ENCODE data around the gene SNX6. TPM values are rescaled to one million over a fixed set of nuclear protein-coding genes. Genes with fewer than 3 reads are reported as not detected.

SNX6 gene
- total and polyA plus RNA-seq, 10 of the 15 experiments (the other 5 are each of a cell fraction or from before 2014, with no cell fraction given): 34.4 to 107 (median 71.7) TPM

DNA sequence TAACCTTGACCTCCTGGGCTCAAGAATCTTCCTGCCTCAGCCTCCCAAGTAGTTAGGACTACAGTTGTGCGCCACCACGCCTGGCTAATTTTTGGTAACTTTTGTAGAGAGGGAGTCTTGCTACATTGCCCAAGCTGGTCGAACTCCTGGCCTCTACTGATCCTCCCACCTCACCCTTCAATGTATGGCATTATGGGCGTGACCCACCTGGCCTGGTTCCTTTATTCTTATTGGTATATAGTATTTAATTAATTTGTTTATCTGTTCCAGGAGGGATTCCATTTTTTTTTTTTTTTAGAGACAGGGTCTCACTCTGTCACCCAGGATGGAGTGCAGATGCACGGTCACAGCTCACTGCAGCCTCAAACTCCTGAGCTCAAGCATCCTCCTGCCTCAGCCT, 49.6 kb downstream of the SNX6 start:
- RAD21 ChIA-PET (ENCODE audit: unreplicated experiment): no interaction called here
- intact Hi-C loops (cut with micrococcal nuclease; ENCODE audit: unreplicated experiment) (no loop called here), in situ Hi-C loops (cut with MboI) (no loop called here)
- TF ChIP-seq MEF2A (IDR thresholded peaks at IDR 0.05; ENCODE audit: insufficient read depth, low read depth, low read length) (no peak), TCF3 (IDR thresholded peaks at IDR 0.05; ENCODE audit: borderline replicate concordance, insufficient read depth, low read depth, low read length) (no peak)
- H3K4me1 ChIP-seq (ENCODE audit: control insufficient read depth, insufficient read depth, low read length): no peaks in the 10 kb centered on the region
- H3K27me3 ChIP-seq (replicated peaks in 1 of 2; ENCODE audit: control insufficient read depth in 2 of 2, insufficient read depth in 2 of 2, low read length in 1 of 2): no peaks in the 10 kb centered on the region
- DNase-seq (ENCODE audit: low read depth, low spot score): no peak
- BruUV-seq (replicated peaks): no TSS peak
- no peak overlapping the region for H3K4me3 ChIP-seq
- ATAC-seq: no peak
- no peak overlapping the region for H3K9ac ChIP-seq (ENCODE audit: control insufficient read depth, insufficient read depth, low read length)
- FAIRE-seq: no peak
- POLR2A ChIA-PET: no interaction called here
- no peaks in the 10 kb centered on the region for H4K20me1 ChIP-seq (ENCODE audit: control insufficient read depth, insufficient read depth)
- H3K36me3 ChIP-seq (ENCODE audit: control insufficient read depth in 2 of 2, insufficient read depth in 2 of 2, low read length in 1 of 2): peaks cover 4 to 15% of the 10 kb centered on the region in 2 experiments
- WGBS (ENCODE audit: insufficient coverage, insufficient replicate concordance, low lambda C conversion rate, missing lambda C conversion rate): 98% methylated on average over 5 of the region's 5 CpGs
- SMC1A ChIA-PET (ENCODE audit: uncharacterized antibody, unreplicated experiment): no interaction called here
- CTCF ChIA-PET: no interaction called here
- H3K27ac ChIP-seq (ENCODE audit: control insufficient read depth, insufficient read depth): no peak overlapping the region
- H3K9me3 ChIP-seq (replicated peaks; ENCODE audit: control insufficient read depth, insufficient read depth, low read length): no peaks in the 10 kb centered on the region
- H3K4me2 ChIP-seq (ENCODE audit: control insufficient read depth, insufficient read depth): no peak overlapping the region
- H3K79me2 ChIP-seq (ENCODE audit: control insufficient read depth, insufficient read depth, low read length): no peaks in the 10 kb centered on the region
- H2AFZ ChIP-seq (ENCODE audit: control insufficient read depth, low read depth, low read length): no peak overlapping the region

DNA sequence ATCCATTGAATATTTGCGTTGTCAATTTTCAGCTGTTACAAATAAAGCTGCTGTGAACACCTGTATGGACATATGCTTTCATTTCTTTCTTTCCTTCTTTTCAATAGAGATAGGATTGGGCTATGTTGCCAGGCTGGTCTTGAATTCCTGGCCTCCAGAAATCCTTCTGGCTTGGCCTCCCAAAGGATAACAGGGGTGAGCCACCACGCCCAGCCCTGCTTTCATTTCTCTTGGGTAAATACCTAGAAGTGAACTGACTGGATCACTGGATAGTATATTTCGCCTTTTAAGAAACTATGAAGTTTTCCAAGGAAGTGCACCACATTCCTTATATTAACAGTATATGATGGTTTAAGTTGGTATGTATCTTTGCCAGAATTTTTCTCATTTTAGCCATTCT, 58.2 kb downstream of the SNX6 start:
- H3K27me3 ChIP-seq (replicated peaks in 1 of 2; ENCODE audit: control insufficient read depth in 2 of 2, insufficient read depth in 2 of 2, low read length in 1 of 2): no peaks in the 10 kb centered on the region
- intact Hi-C loops (cut with micrococcal nuclease; ENCODE audit: unreplicated experiment) (no loop called here), in situ Hi-C loops (cut with MboI) (no loop called here)
- H3K9me3 ChIP-seq (replicated peaks; ENCODE audit: control insufficient read depth, insufficient read depth, low read length): no peaks in the 10 kb centered on the region
- DNase-seq (ENCODE audit: low read depth, low spot score) (no peak), FAIRE-seq (no peak), ATAC-seq (no peak)
- H3K4me2 ChIP-seq (ENCODE audit: control insufficient read depth, insufficient read depth): no peak overlapping the region
- ChIA-PET RAD21 (ENCODE audit: unreplicated experiment) (no interaction called here), CTCF (no interaction called here), SMC1A (ENCODE audit: uncharacterized antibody, unreplicated experiment) (no interaction called here), POLR2A (no interaction called here)
- BruUV-seq (replicated peaks): TSS peak; percentile 31
- no peaks in the 10 kb centered on the region for H3K79me2 ChIP-seq (ENCODE audit: control insufficient read depth, insufficient read depth, low read length)
- TF ChIP-seq NR2C1 (IDR thresholded peaks at IDR 0.05): no peak
- no peak for TF ChIP-seq WRNIP1 (IDR thresholded peaks at IDR 0.05; ENCODE audit: borderline replicate concordance, low read depth, low read length)
- no peak for TF ChIP-seq ZNF622 (IDR thresholded peaks at IDR 0.05)
- no peak for TF ChIP-seq YBX1 (IDR thresholded peaks at IDR 0.05)
- TF ChIP-seq ZNF24 (IDR thresholded peaks at IDR 0.05): no peak
- TF ChIP-seq BCL11A (IDR thresholded peaks at IDR 0.05; ENCODE audit: low read depth, low read length): no peak
- no peak for TF ChIP-seq RCOR1 (conservative IDR thresholded peaks at IDR 0.05; ENCODE audit: low read depth, low read length)
- TF ChIP-seq BHLHE40 (IDR thresholded peaks at IDR 0.05; ENCODE audit: borderline replicate concordance in 1 of 2, low read depth in 2 of 2, low read length in 1 of 2): no peak
- TF ChIP-seq, protein P1, sequence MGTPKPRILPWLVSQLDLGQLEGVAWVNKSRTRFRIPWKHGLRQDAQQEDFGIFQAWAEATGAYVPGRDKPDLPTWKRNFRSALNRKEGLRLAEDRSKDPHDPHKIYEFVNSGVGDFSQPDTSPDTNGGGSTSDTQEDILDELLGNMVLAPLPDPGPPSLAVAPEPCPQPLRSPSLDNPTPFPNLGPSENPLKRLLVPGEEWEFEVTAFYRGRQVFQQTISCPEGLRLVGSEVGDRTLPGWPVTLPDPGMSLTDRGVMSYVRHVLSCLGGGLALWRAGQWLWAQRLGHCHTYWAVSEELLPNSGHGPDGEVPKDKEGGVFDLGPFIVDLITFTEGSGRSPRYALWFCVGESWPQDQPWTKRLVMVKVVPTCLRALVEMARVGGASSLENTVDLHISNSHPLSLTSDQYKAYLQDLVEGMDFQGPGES (IDR thresholded peaks at IDR 0.05): no peak
- TF ChIP-seq HDAC2 (IDR thresholded peaks at IDR 0.05): no peak
- no peak for TF ChIP-seq HDAC6 (IDR thresholded peaks at IDR 0.05; ENCODE audit: unreplicated experiment)
- no peak overlapping the region for H3K4me3 ChIP-seq
- H2AFZ ChIP-seq (ENCODE audit: control insufficient read depth, low read depth, low read length): no peak overlapping the region
- H3K4me1 ChIP-seq (ENCODE audit: control insufficient read depth, insufficient read depth, low read length): no peaks in the 10 kb centered on the region
- no peak overlapping the region for H3K9ac ChIP-seq (ENCODE audit: control insufficient read depth, insufficient read depth, low read length)
- peaks cover 6 to 27% of the 10 kb centered on the region in 2 experiments for H3K36me3 ChIP-seq (ENCODE audit: control insufficient read depth in 2 of 2, insufficient read depth in 2 of 2, low read length in 1 of 2)
- no peak overlapping the region for H3K27ac ChIP-seq (ENCODE audit: control insufficient read depth, insufficient read depth)
- H4K20me1 ChIP-seq (ENCODE audit: control insufficient read depth, insufficient read depth): no peaks in the 10 kb centered on the region
- WGBS (ENCODE audit: insufficient coverage, insufficient replicate concordance, low lambda C conversion rate, missing lambda C conversion rate): 97% methylated on average over 3 of the region's 3 CpGs
